ENCODE data around the gene CCDC14.
"Not testable (repeated sequence)": the region's sequence is repeated elsewhere in the genome, so short reads cannot be mapped to it uniquely, and the experiment has no call there.

- TF ChIP-seq POLR2A, POLR2AphosphoS5, TAF1 (IDR thresholded peaks at IDR 0.05; ENCODE audit: low read depth, low read length): not testable (repeated sequence)
Observed at GRCh38 chr3:123975030-123975429, 14.0 kb upstream of the CCDC14 start.

Data from GM12891 (cell line).